CD14-positive monocyte (primary cell): ENCODE data around the gene MVB12B. TPM values are rescaled to one million over a fixed set of nuclear protein-coding genes. Genes with fewer than 3 reads are reported as not detected.

Experiments
- DNase-seq, 3 donors: peaks; one replicate each; pipeline ENCODE4 v3.0.0-alpha.2; 2011 to 2022
- H2AFZ ChIP-seq: 2 replicates; pipeline ENCODE4 v1.6.0; 2012; ENCODE audit warnings: mild to moderate bottlenecking, low read depth, low read length, inconsistent platforms; ENCODE audit not compliant: insufficient read depth, poor library complexity, severe bottlenecking
- H3K27ac ChIP-seq, 2 donors: 1 replicate in 1 of 2; 2 replicates in 1 of 2; pipeline ENCODE4 v1.5.1; 2012 to 2013; ENCODE audit warnings: low read length in 2 of 2, control low read depth in 1 of 2, inconsistent platforms in 1 of 2, low read depth in 1 of 2, mild to moderate bottlenecking in 1 of 2
- H3K27me3 ChIP-seq, 2 donors: one replicate each; pipeline versions ENCODE4 v1.6.0 to v1.6.1; 2011 to 2013; ENCODE audit warnings: low read length in 2 of 2; ENCODE audit not compliant: control insufficient read depth in 2 of 2, insufficient read depth in 2 of 2
- H3K36me3 ChIP-seq, 2 donors: replicated peaks in 1 of 2; 1 replicate in 1 of 2; 2 replicates in 1 of 2; pipeline versions ENCODE4 v1.5.1 to v1.6.1; 2012 to 2013; ENCODE audit warnings: low read length in 2 of 2, control low read depth in 1 of 2, inconsistent platforms in 1 of 2, mild to moderate bottlenecking in 1 of 2; ENCODE audit not compliant: insufficient read depth in 2 of 2, control insufficient read depth in 1 of 2
- H3K4me1 ChIP-seq, 2 donors: 1 replicate in 1 of 2; 2 replicates in 1 of 2; pipeline versions ENCODE4 v1.5.1 to v1.6.1; 2012 to 2013; ENCODE audit warnings: low read length in 2 of 2, control low read depth in 1 of 2, inconsistent platforms in 1 of 2, mild to moderate bottlenecking in 1 of 2, moderate library complexity in 1 of 2; ENCODE audit not compliant: insufficient read depth in 2 of 2, control insufficient read depth in 1 of 2
- H3K4me2 ChIP-seq: replicated peaks from 2 replicates; pipeline ENCODE3; 2012; ENCODE audit warnings: low read length, moderate library complexity, mild to moderate bottlenecking; ENCODE audit not compliant: poor library complexity, severe bottlenecking; ENCODE audit errors: extremely low read depth
- H3K4me3 ChIP-seq, 3 experiments: fragments of 200-600 bp in 1 of 3; sonication (generic) in 1 of 3; replicated peaks in 1 of 3; 1 replicate in 2 of 3; 2 replicates in 1 of 3; pipeline ENCODE4 v1.5.1; 2011 to 2013; ENCODE audit warnings: low read length in 3 of 3, mild to moderate bottlenecking in 3 of 3, control low read depth in 2 of 3, low read depth in 2 of 3, inconsistent platforms in 1 of 3, moderate library complexity in 1 of 3
- H3K79me2 ChIP-seq: 2 replicates; pipeline ENCODE4 v1.6.0; 2012; ENCODE audit warnings: mild to moderate bottlenecking, control low read depth, inconsistent platforms, low read length, moderate library complexity; ENCODE audit not compliant: insufficient read depth
- H3K9ac ChIP-seq: 2 replicates; pipeline ENCODE4 v1.6.0; 2017; ENCODE audit warnings: low read length, mild to moderate bottlenecking; ENCODE audit not compliant: insufficient read depth, poor library complexity, severe bottlenecking
- H3K9me3 ChIP-seq, 2 donors: replicated peaks in 1 of 2; 1 replicate in 1 of 2; 2 replicates in 1 of 2; pipeline versions ENCODE4 v1.5.1 to v1.6.1; 2012 to 2013; ENCODE audit warnings: low read length in 2 of 2, control low read depth in 1 of 2; ENCODE audit not compliant: control insufficient read depth in 1 of 2, insufficient read depth in 1 of 2
- H4K20me1 ChIP-seq: 2 replicates; pipeline ENCODE4 v1.6.0; 2012; ENCODE audit warnings: mild to moderate bottlenecking, low read length, control low read depth, moderate library complexity; ENCODE audit not compliant: insufficient read depth
- H3K27ac Mint-ChIP-seq, 7 donors: one replicate each; pipeline ENCODE4 v1.8.0; 2020; ENCODE audit warnings: mild to moderate bottlenecking in 7 of 7, mixed read lengths in 7 of 7, moderate library complexity in 6 of 7, inconsistent platforms in 2 of 7
- H3K27me3 Mint-ChIP-seq, 3 donors: one replicate each; pipeline ENCODE4 v1.8.0; 2021 to 2022; ENCODE audit warnings: low read depth in 3 of 3, mild to moderate bottlenecking in 3 of 3, mixed read lengths in 3 of 3, moderate library complexity in 3 of 3, inconsistent platforms in 1 of 3
- H3K36me3 Mint-ChIP-seq, 2 donors: one replicate each; pipeline ENCODE4 v1.8.0; 2020; ENCODE audit warnings: mixed read lengths in 2 of 2, inconsistent platforms in 1 of 2, mild to moderate bottlenecking in 1 of 2
- H3K4me1 Mint-ChIP-seq: one replicate; pipeline ENCODE4 v1.8.0; 2020; ENCODE audit warnings: mild to moderate bottlenecking, mixed read lengths
- H3K4me3 Mint-ChIP-seq, 2 donors: one replicate each; pipeline ENCODE4 v1.8.0; 2020; ENCODE audit warnings: mild to moderate bottlenecking in 2 of 2, mixed read lengths in 2 of 2, moderate library complexity in 1 of 2
- H3K9me3 Mint-ChIP-seq, 7 donors: one replicate each; pipeline ENCODE4 v1.8.0; 2020 to 2022; ENCODE audit warnings: mixed read lengths in 7 of 7, mild to moderate bottlenecking in 6 of 7, moderate library complexity in 6 of 7, inconsistent platforms in 2 of 7
- CTCF ChIP-seq: fragments of 200-600 bp; IDR thresholded peaks from one replicate; pipeline ENCODE4 v1.8.0; 2022; ENCODE audit warnings: antibody characterized with exemption, mild to moderate bottlenecking
- WGBS: methylation state at CpG from one replicate; pipeline ENCODE4 v1.1.5; 2013; ENCODE audit warnings: missing lambda C conversion rate; ENCODE audit not compliant: insufficient coverage; 5-methylcytosine and 5-hydroxymethylcytosine counted together
- intact Hi-C, 2 donors: fragments of 100-400 bp; cut with micrococcal nuclease; formaldehyde crosslinking; loops; one replicate each; pipeline versions ENCODE4 v1.15.0 to v1.15.1; 2023
- polyA plus RNA-seq, 3 donors: library from polyadenylated mRNA; depleted of rRNA in 1 of 3; unstranded in 2 of 3; stranded (reverse) in 1 of 3; fragments of 300-500 nt in 2 of 3; fragments of >200 nt in 1 of 3; fragmentation: Illumina TruSeq in 2 of 3; gene quantifications; 1 replicate in 2 of 3; 2 replicates in 1 of 3; pipeline ENCODE4 v1.2.3, GENCODE V29; 2012 to 2021

The MVB12B gene
- polyA plus RNA-seq, 3 donors = 2.8 to 8.1 (median 3.5) TPM

GRCh38 chr9:126504977-126505455 is 178.4 kb downstream of the MVB12B start:
- Histone ChIP-seq H3K9ac (no peak overlapping the region), H3K36me3 (peaks cover 5 to 15% of the 10 kb centered on the region in 2 donors), H4K20me1 (peaks cover 8% of the 10 kb centered on the region), H3K27me3 (peaks cover 0 to 8% of the 10 kb centered on the region in 2 donors), H3K4me2 (no peak overlapping the region), H3K9me3 (no peaks in the 10 kb centered on the region), H3K4me1 (peaks cover 8 to 11% of the 10 kb centered on the region in 2 donors), H3K27ac (no peak overlapping the region), H3K79me2 (no peaks in the 10 kb centered on the region), H2AFZ (no peak overlapping the region), H3K4me3 (no peak overlapping the region)
- H3K4me1 Mint-ChIP-seq = peaks cover 8% of the 10 kb centered on the region
- peaks cover 4 to 27% of the 10 kb centered on the region in 2 donors for H3K36me3 Mint-ChIP-seq
- H3K27me3 Mint-ChIP-seq = peaks cover 7 to 14% (median 11%) of the 10 kb centered on the region in 3 donors
- no peak overlapping the region for H3K4me3 Mint-ChIP-seq
- intact Hi-C loops = no loop called here
- H3K27ac Mint-ChIP-seq = no peak overlapping the region
- H3K9me3 Mint-ChIP-seq = peaks cover 0 to 2% (median 0%) of the 10 kb centered on the region in 7 donors
- no peak for DNase-seq
- 97% methylated on average over 10 of the region's 11 CpGs for WGBS
- TF ChIP-seq CTCF = no peak

- intact Hi-C loops = no loop called here
- WGBS = 85% methylated on average over 4 of the region's 11 CpGs
- Mint-ChIP-seq H3K36me3 (peaks cover 4 to 27% of the 10 kb centered on the region in 2 donors), H3K27me3 (peaks cover under 1 to 8% (median 5%) of the 10 kb centered on the region in 3 donors), H3K4me1 (peaks cover 3% of the 10 kb centered on the region), H3K9me3 (peaks cover 0 to 2% (median 0%) of the 10 kb centered on the region in 7 donors), H3K4me3 (no peak overlapping the region), H3K27ac (no peak overlapping the region)
- Histone ChIP-seq H3K36me3 (peaks cover 5 to 15% of the 10 kb centered on the region in 2 donors), H3K27me3 (peaks cover 0 to under 1% of the 10 kb centered on the region in 2 donors), H3K9me3 (no peaks in the 10 kb centered on the region), H3K4me1 (peaks cover 3 to 4% of the 10 kb centered on the region in 2 donors), H3K4me3 (no peak overlapping the region), H2AFZ (no peak overlapping the region), H3K4me2 (no peak overlapping the region), H3K9ac (no peak overlapping the region), H4K20me1 (peaks cover under 1% of the 10 kb centered on the region), H3K27ac (no peak overlapping the region), H3K79me2 (no peaks in the 10 kb centered on the region)
- no peak for DNase-seq
- TF ChIP-seq CTCF = no peak
These were observed 179.2 kb downstream of the MVB12B start for GRCh38 chr9:126505697-126506346.
